Measurements from ENCODE around the gene BCL2L12.
A peak's percentile ranks its signal among the peaks of the same experiment; 100 is the strongest.

Gene BCL2L12

DNA sequence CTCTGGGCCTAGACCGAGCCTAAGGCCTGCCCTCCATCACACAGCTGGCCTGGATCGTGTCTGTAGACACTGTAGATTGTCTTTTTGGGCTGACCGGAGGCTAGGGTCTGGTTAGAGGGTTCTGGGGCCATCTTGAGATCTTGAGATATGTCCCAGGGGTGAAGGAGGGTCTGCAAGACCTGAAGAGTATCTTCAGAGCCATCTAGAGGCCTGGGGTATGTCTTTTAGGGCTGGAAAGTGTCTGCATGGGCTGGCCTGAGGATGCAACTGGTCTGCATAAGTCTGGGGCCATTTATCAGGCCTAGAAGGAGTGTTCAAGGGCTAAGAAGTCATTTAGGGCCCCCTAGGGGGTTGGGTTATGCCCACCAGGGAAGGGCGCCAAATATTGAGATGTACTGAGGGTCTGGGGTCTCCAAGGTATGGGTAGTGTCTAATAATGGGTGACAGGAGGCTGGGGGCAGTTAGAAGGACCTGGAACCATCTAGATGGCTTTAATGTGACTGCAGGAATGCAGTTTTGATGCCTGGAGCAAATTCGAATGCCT lies 23.2 kb upstream of the BCL2L12 start:
- DNase-seq, result no peak

DNA sequence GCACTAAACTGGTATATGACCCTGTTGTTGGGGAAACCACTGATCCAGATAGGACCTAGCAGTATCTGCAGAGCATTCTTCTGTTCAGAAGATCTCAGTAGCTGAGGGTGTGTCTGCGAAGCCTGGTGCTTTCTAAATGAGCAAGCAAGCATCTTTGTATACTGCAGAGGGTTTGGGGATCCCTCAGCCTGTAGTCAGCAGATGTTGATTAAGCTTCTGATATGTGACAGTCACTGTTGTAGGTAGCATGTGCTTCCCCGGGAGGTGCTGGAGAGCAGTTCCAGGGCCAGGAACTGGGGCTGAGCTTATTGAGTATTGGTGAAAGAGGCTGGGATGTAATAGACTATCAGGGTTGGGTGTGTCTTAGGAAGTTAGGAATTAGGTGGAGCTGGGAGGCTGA lies 22.3 kb upstream of the BCL2L12 start:
- no peak for DNase-seq

DNA sequence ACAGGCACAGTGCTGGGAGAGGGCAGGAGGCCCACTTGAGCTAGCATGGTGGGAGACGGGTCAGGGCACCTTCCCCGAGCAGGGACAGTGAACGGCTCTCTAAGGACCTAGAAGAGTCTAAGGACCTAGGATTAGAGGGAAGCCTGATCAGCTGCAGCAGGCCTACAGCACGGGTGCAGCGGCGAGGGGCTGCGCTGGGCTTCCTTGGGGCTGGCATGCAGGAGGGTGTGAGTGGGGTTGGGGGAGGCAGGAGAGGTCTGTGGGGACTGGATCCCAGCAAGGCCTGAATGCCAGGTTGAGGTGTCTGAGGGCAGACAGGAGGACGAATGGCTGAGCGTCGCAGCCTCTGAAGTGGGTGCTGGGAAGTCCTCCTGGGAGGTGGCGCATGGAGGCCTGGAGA lies 20.1 kb upstream of the BCL2L12 start:
- no peak for DNase-seq

DNA sequence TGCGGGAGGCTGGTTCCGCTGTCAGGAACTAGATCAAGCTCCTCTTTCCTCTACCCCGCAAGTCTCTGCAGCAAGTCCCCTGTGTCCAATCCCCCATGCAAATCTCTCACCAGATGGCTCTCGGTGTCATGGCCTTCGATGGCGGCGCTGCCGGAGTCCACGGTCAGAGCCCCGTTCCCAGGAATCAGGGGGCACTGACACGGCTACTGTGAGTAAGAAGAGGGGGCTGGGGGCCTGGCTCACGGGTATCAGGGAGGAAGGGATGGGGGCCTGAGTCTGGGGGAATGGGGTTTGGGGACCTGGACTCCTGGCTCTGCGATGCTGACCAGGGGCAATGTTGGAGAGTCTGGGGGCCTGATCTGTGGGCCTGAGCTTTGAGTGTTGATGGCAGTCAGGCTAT lies 19.7 kb upstream of the BCL2L12 start:
- DNase-seq, result no peak

DNA sequence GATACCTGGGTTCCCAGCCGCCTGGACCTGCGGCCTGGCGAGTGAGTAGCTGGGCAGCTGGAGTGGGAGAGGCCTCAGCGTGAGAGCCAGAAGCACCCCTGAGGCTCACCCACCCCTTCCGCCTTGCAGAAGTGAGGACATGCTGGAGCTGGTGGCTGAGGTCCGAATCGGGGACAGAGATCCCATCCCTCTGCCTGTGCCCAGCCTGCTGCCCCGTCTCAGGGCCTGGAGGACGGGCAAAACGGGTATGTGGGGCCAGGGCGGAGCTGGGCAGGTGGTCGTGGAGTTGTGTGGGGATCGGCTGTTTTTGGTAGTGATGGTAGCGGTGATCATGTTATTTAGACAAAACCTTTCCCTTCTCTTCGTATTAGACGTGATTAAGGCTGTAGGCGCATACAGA lies 19.1 kb upstream of the BCL2L12 start:
- DNase-seq, result no peak

DNA sequence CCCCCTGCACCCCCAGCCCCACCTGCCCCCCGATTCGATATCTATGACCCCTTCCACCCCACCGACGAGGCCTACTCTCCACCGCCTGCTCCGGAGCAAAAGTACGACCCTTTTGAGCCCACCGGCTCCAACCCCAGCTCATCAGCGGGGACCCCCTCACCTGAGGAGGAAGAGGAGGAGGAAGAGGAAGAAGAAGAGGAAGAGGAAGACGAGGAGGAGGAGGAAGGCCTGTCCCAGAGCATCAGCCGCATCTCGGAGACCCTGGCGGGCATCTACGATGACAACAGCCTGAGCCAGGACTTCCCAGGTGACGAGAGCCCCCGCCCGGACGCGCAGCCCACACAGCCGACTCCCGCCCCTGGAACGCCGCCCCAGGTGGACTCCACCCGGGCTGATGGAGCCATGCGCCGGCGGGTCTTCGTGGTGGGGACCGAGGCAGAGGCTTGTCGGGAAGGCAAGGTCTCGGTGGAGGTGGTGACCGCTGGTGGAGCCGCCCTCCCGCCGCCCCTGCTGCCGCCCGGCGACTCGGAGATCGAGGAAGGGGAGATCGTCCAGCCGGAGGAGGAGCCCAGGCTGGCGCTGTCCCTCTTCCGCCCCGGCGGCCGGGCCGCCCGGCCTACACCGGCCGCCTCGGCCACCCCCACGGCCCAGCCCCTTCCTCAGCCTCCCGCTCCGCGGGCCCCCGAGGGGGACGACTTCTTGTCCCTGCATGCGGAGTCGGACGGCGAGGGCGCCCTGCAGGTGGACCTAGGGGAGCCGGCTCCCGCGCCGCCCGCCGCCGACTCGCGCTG lies 14.5 kb upstream of the BCL2L12 start:
- no peak for DNase-seq

DNA sequence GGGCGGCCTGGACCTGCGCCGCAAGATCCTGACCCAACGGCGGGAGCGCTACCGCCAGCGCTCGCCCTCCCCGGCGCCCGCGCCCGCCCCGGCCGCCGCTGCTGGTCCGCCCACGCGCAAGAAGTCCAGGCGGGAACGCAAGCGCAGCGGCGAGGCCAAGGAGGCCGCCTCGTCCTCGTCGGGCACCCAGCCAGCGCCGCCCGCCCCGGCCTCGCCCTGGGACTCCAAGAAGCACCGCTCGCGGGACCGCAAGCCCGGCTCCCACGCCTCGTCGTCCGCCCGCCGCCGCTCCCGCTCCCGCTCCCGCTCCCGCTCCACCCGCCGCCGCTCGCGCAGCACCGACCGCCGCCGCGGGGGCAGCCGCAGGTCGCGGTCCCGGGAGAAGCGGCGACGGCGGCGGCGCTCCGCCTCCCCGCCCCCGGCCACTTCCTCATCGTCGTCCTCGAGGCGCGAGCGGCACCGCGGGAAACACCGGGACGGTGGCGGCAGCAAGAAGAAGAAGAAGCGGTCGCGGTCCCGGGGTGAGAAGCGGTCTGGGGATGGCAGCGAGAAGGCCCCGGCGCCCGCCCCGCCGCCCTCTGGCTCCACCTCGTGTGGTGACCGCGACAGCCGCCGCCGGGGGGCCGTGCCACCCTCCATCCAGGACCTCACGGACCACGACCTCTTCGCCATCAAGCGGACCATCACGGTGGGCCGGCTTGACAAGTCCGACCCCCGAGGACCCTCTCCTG lies 13.7 kb upstream of the BCL2L12 start:
- no peak for DNase-seq

DNA sequence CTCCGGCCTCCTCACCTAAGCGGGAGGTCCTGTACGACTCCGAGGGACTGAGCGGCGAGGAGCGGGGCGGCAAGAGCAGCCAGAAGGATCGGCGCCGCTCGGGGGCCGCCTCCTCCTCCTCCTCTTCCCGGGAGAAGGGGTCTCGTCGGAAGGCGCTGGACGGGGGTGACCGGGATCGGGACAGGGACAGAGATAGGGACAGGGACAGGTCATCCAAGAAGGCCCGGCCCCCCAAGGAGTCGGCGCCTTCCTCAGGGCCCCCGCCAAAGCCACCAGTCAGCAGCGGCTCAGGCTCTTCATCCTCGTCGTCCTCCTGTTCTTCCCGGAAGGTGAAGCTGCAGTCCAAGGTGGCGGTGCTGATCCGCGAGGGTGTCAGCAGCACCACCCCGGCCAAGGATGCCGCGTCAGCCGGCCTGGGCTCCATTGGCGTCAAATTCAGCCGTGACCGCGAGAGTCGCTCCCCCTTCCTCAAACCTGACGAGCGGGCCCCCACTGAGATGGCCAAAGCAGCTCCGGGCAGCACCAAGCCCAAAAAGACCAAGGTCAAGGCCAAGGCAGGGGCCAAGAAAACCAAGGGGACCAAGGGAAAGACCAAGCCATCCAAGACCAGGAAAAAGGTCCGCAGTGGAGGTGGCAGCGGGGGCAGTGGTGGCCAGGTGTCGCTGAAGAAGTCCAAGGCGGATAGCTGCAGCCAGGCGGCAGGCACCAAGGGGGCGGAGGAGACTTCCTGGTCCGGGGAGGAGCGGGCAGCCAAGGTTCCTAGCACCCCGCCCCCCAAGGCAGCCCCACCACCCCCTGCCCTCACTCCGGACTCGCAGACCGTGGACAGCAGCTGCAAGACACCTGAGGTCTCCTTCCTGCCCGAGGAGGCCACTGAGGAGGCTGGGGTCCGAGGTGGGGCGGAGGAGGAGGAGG lies 12.9 kb upstream of the BCL2L12 start:
- DNase-seq, result no peak

DNA sequence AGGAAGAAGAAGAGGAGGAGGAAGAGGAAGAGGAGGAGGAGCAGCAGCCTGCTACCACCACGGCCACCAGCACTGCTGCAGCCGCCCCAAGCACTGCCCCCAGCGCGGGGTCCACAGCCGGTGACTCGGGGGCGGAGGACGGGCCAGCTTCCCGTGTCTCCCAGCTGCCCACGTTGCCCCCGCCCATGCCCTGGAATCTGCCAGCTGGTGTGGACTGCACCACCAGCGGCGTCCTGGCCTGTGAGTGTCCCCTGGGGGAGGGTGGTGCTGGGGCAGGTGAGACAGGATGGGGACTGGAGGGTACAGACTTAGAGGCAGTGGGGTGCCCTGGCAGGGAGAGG lies 12.3 kb upstream of the BCL2L12 start:
- no peak for DNase-seq

DNA sequence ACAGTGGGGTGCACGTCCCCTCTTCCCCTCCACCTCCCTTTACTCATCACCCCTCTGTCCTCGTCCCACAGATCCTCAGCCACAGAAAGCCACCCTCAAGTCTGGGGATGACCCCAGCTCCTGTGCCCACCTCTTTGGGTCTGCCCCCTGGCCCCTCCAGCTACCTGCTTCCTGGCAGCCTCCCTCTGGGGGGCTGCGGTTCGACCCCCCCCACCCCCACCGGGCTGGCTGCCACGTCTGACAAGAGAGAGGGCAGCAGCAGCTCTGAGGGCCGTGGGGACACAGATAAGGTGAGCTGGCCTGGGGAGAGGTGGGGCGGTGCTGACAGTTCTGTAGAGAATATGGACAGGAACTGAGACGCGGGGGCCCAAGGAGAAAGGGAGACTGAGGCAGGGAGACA lies 11.2 kb upstream of the BCL2L12 start:
- DNase-seq, result no peak

DNA sequence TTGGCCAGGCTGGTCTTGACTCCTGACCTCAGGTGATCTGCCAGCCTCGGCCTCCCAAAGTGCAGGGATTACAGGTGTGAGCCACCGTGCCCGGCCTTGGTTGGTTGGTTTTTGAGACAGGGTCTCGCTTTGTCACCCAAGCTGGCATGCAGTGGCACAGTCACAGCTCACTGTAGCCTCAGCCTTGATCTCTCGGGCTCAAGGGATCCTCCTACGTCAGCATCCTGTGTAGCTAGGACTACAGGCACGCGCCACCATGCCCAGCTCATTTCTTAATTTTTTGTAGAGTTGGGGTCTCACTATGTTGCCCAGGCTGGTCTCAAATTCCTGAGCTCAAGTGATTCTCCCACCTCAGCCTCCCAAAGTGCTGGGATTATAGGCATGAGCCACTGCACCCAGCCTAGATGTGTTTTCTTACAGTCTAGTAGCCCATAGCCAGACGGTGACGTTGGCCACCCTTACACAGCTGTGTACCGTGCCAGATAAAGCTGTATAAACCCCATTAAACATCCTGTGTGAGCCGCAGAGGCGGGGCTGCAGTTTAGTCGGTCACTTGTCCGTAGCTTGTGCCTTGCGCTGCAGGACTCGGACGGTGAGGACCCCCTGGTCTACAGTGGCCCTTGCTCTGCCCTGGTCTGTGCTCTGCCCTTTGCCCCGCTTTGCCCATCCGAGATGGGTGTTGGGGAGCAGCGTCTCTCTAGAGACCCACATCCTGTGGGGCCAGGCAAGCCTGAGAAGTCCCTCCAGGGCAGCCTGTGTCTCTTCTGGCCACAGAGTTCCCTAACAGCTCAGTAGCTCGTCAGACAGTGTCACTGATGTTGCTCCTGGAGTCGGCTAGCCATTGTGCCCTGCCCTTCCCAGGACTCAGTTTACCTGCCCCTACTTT lies 9.9 kb upstream of the BCL2L12 start:
- DNase-seq, result no peak

DNA sequence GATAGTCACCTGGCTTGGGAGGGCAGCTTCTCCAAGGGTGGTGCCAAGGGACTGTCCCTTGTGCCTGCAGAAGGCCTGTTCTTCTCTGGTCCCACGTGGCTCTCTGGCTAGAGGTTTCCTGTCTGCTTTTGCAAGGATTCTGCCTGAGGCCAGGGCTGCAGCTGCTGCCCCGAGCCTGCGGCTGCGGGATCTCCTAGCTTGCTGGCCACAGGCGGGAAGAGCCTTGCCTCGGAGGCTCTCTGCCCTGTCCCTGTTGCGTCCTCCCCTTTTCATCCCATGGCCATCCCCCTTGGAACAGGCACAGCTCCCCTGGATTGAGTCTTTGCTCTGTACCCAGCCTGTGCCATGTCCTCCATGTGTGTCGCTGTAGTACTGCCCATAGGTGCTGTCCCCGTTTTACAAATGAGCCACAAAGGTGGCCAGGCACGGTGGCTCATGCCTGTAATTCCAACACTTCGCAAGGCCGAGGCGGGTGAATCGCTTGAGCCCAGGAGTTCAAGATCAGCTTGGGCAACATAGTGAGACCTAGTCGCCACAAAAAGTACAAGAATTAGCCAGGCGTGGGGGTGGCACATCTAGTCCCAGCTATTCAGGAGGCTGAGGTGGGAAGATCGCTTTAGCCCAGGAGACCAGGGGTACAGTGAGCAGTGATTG lies 9.2 kb upstream of the BCL2L12 start:
- DNase-seq, result no peak

DNA sequence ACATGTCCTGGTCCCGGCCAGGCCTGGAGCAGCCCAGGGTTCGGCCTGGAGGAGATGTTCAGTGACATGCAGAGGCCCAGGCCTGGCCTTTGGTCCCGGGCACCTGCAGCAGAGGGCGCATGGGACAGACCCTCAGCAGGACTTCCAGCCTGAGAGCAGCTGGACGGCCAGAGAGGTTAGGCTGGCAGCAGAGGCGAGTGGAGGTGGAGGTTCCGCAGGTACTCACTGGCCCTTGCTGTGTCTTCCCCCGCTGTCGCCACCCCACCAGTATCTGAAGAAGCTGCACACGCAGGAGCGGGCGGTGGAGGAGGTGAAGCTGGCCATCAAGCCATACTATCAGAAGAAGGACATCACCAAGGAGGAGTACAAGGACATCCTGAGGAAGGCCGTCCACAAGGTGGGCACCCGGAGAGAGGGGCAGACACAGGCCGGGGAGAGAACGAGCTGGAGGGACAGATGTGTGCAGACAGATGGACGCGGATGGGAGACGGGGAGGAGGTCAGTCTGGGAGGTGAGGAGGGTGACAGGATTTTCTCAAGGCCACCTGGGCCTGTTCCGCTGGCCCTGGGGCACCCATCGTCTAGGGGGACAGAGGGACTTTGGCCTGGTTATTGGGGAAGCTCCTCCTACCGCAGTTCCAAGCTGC lies 8.1 kb upstream of the BCL2L12 start:
- DNase-seq, result no peak

DNA sequence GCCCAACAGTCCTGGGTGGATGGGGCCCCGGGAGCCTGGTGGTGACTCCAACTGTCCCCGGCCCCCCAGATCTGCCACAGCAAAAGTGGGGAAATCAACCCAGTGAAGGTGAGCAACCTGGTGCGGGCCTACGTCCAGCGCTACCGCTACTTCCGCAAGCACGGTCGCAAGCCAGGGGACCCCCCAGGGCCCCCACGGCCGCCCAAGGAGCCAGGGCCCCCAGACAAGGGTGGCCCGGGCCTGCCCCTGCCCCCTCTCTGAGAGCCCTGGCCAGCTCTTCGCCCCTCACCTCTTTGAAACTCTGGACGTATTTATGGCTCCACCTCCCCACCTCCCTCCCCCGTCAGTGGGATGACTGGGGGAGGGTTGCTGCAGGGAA lies 7.6 kb upstream of the BCL2L12 start:
- no peak for DNase-seq

DNA sequence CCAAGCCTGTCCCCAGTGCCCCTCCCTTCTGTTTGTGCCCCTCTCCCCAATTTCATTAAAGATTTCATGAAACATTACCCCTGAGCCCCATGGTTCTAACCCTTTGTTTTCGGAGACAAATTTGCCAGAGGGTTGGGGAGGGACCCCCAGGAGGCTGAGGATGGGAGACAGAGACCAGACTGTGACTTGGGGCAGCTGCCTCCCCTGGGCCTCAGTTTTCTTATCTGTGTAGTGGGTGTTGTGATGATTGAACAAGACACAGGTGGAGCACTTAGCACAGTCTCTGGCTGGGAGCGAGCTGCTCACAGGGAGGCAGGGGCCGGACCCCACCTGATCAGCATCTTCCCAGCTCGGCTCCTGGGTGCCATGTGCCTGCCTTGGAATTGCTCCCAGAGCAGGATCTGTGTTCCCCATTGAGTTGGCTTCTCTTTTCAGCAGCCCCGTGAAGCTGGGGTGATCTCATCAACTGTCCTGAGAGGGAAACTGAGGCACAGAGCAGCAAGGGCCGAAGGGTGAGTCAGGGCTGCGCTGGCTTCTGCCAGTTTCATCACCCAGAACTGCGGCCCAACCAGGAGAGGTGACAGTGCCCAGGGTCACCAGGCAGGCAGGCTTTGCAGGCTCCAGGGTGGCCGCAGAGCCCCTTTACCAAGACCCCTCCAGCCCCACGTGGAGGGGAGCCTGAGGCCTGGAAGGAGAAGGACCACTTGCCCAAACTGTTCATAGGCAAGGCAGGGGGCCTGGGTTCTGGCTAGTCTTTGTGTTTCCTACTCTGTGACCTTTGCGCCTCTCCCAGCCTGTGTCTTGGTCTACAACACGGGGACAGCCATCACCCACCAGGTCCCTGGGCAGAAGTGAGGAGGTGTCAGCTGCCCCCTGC lies 6.9 kb upstream of the BCL2L12 start:
- DNase-seq, result no peak

DNA sequence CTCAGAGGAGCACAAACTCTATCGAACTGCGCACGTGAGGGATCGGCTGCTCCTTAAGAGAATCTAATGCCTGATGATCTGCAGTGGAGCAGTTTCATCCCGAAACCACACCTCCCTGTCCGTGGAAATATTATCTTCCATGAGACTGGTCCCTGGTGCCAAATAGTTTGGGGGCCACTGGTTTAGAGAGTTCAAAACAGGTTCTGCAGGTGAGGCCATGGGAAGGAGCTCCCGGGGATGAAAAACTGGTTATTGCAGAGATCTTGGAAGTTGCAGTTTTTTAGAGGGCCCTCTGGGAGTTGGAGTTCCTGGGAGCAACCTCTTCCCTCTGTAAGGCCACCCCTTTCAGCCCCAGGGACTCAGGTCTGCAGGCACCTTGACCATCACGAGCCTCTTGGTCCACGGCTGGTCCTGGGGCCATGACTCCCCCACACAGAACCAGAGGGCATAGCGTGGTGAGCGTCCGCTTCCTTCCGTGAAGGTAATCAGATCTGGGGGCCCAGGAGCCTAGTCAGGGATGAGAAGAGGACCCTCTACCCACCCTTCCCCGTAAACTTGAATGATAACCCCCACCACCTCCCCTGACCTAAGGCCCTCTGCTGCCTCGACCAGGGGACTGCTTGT lies 5.3 kb upstream of the BCL2L12 start:
- DNase-seq, result no peak

DNA sequence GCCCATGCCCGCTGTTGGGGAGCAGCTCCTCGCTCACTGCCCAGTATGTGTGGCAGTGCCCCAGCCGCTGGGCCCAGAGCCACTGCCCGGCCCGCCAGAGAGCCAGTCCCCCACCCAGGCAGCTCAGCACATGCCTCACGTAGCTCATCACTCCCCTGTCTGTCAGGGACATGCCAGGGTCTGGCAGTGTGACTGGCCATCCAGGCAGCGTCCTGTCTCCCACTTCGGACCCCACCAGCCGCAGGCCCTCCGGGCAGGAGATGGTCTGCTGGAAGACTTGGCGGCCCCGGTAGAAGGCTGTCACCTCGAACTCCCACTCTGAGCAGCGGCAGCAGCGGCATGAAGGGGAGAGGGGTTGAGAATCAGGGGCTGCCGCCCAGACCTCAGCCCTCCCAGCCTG lies 3.7 kb upstream of the BCL2L12 start:
- no peak for DNase-seq

DNA sequence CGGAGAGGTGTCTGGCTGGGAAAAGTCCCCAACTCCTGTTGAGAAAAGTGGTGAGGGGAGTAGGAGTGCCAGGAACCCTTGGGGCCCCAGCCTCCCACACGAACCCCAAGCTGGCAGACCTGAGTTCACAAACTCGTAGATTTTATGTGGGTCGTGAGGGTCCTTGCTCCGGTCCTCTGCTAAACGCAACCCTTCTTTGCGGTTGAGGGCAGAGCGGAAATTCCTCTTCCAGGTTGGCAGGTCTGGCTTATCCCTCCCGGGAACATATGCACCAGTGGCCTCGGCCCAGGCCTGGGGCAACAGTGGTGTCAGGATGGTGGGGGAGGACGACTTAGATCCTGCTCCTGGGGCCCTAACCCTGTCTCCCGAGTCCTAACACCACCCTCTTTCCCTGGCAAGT lies 2.5 kb upstream of the BCL2L12 start:
- no peak for DNase-seq

DNA sequence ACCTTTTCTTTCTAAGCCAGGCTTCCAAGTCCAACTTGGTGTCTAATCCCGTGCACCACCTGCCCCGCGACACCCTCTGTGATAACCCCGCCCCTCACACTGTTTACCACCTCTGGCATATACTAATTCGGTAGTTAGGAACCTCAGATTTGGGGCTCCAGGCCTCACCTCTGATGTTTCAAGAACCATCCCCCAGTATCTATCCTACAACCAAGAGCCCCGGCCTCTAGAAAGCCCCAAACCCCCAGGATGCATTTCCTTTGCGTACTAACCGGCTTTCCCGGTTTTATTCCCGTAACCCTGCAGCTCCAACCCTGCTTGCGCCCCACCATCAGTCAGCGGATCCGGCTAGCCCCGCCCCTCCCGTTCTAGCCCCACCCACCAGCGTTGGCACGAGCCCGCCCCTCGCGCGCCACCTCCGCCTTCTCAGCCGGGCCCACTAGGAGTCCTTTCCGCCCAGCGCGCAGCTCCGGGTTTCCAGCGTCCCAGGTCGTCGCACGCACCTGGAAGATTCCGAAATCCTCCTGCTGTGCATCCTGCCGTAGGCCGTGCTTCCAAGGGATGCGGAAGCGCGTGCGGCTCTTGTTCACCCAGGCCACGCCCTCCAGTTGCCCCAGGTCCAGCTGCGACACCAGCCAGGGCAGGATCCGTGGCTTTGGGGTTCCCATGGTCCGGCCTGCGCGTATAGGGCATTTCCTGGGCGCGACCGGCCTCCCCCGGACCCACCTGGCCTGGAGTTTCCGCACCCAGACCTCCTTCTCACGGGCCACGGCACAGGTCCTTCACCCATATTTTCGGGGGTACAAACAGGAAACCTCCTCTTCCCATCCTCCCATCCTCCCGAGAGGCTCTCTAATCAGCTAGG lies 1.3 kb upstream of the BCL2L12 start:
- DNase-seq, result peak; percentile 84 to 91

Measured in CD4-positive, alpha-beta T cell treated with Interleukin-4 for 1 hour (primary cell).